K562 (cell line): ENCODE results near the gene RUVBL2. TPM values are rescaled to one million over a fixed set of nuclear protein-coding genes. Genes with fewer than 3 reads are reported as not detected.

Experiments used
- AFF4 ChIP-seq: sonication (generic); formaldehyde crosslinking; IDR thresholded peaks from 2 replicates; pipeline ENCODE4 v1.8.0; 2023; ENCODE audit warnings: mild to moderate bottlenecking, missing genetic modification reagents
- BHLHE40 ChIP-seq: IDR thresholded peaks from 2 replicates; pipeline ENCODE4 v1.6.1; 2011; ENCODE audit warnings: low read length, improper control_type of control experiment
- BMI1 ChIP-seq: fragments of 150-350 bp; IDR thresholded peaks from 2 replicates; pipeline ENCODE4 v1.6.1; 2014; ENCODE audit warnings: low read length
- CAMTA2 ChIP-seq: fragments of 250-450 bp; sonication (Bioruptor Pico); conservative IDR thresholded peaks from 2 replicates; pipeline ENCODE4 v1.5.1; 2022
- CXXC5 ChIP-seq: fragments of 250-450 bp; sonication (Bioruptor Pico); IDR thresholded peaks from 2 replicates; pipeline ENCODE4 v1.8.0; 2022; ENCODE audit warnings: inconsistent platforms, mild to moderate bottlenecking, moderate library complexity
- E2F6 ChIP-seq, 2 experiments: IDR thresholded peaks; 2 replicates each; pipeline ENCODE4 v1.6.1; 2011; ENCODE audit warnings: borderline replicate concordance in 1 of 2, control low read depth in 1 of 2, low read depth in 1 of 2, low read length in 1 of 2, mild to moderate bottlenecking in 1 of 2, mixed read lengths in 1 of 2, moderate library complexity in 1 of 2; ENCODE audit not compliant: insufficient read depth in 1 of 2, insufficient read length in 1 of 2, poor library complexity in 1 of 2, severe bottlenecking in 1 of 2; ENCODE audit errors: extremely low read depth in 1 of 2
- MLLT1 ChIP-seq, 2 experiments: fragments of 450-650 bp; IDR thresholded peaks; 2 replicates each; pipeline ENCODE4 v1.6.1; 2016
- ZNF398 ChIP-seq: fragments of 250-450 bp; sonication (Bioruptor Pico); IDR thresholded peaks from 2 replicates; pipeline ENCODE4 v1.8.0; 2021; ENCODE audit warnings: moderate library complexity, mild to moderate bottlenecking, inconsistent platforms
- ZNF507 ChIP-seq: conservative IDR thresholded peaks from 2 replicates; pipeline ENCODE4 v1.6.1; 2017; ENCODE audit warnings: missing genetic modification characterization, missing compliant biosample characterization
- polyA plus RNA-seq, 8 experiments: library from polyadenylated mRNA; depleted of rRNA in 4 of 8; stranded (reverse) in 5 of 8; unstranded in 3 of 8; fragments of >200 nt; fragmentation: Nextera tagmentation in 2 of 8; fragmentation: Illumina TruSeq in 1 of 8; extraction: Ambion mirVana in 2 of 8; extraction: Trizol in 1 of 8; gene quantifications; 2 replicates each; pipeline versions ENCODE4 v1.2.1 to v1.2.3, GENCODE V29; 2011 to 2014; ENCODE audit warnings: inconsistent platforms in 1 of 8, missing spikeins in 1 of 8
- total RNA-seq, 7 experiments: library from RNA; depleted of rRNA in 6 of 7; stranded (reverse); fragments of >200 nt in 6 of 7; fragmentation: Illumina TruSeq in 2 of 7; extraction: Trizol in 2 of 7; gene quantifications; 2 replicates each; pipeline versions ENCODE4 v1.2.1 to v1.2.3, GENCODE V29; 2011 to 2021; ENCODE audit warnings: low replicate concordance in 1 of 7

The RUVBL2 gene
- total and polyA plus RNA-seq, 9 of the 15 experiments (the other 6 are each of a cell fraction or from before 2014, with no cell fraction given), result 71.4 to 453 (median 237) TPM

GRCh38 chr19:48963371-48964204 is 30.1 kb upstream of the RUVBL2 start (continued):
- peak; percentile 77; the same call in 1 of the 2 replicates for TF ChIP-seq AFF4
- peak; percentile 51; the same call in 1 of the 2 replicates for TF ChIP-seq ZNF398 (CRISPR knock-in tag)
- 0 out of 2 replicates have a peak, but pooled peaks have one; percentile 37 for TF ChIP-seq BHLHE40
- TF ChIP-seq MLLT1 (IDR thresholded peaks at IDR 0.05), result peak; percentile 25 to 79; a peak in 2 of 4 replicates
- TF ChIP-seq BMI1, result no peak
- peak; percentile 58; the same call in 1 of the 2 replicates for TF ChIP-seq CAMTA2 (CRISPR knock-in tag)
- TF ChIP-seq ZNF507 (tag), result no peak
- peak; percentile 80 for TF ChIP-seq CXXC5 (CRISPR knock-in tag)
- TF ChIP-seq E2F6 (IDR thresholded peaks at IDR 0.05; ENCODE audit: borderline replicate concordance in 1 of 2, extremely low read depth in 1 of 2, insufficient read depth in 1 of 2, insufficient read length in 1 of 2, low read depth in 1 of 2, low read length in 1 of 2, poor library complexity in 1 of 2, severe bottlenecking in 1 of 2), result peak; percentile 67 to 83
